GM10266 (cell line): ENCODE measurements around the gene RUNX2.

Experiments
- DNase-seq: peaks from one replicate; pipeline ENCODE4 v3.0.0; 2012; ENCODE audit errors: extremely low spot score
- TF ChIP-seq, protein P1 (sequence below): IDR thresholded peaks from 2 replicates; pipeline ENCODE4 v1.5.1; 2012; ENCODE audit warnings: mild to moderate bottlenecking, low read depth; ENCODE audit not compliant: control insufficient read depth, insufficient read depth; ENCODE audit errors: missing control alignments

The RUNX2 gene

DNA sequence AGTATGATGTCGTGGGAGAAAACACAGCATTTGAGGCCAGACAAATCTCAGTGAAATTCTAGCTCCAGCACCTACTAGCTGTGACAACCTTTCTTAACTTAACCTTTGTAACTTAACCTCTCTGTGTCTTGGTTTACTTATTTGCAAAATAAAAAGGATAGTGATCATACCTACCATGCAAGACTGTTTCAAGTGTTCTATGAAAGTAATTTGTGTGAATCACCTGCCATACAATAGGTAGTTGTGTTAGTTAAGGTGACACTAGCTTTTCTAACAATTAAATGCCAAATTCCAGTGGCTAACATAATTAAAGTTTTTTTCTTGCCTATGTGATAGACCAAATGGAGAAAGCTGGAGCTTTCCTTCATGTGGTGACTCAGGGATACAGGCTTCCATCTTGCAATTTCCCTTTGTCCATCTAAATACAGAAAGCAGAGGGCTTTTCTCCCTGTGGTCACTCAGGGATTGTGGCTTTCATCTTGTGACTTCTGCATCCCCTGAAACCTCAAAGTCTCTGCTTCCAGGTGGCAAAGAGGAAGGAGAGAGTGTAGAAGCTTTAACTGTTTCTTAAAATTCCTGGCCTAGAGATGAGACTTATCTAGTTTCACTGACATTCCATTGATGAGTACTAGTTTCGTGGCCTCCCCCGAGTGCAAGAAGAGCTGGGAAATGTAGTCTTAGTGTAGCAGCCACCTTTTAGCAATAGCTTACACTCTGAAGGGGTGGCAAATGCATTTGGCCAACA, 376.1 kb downstream of the RUNX2 start:
- DNase-seq, result no peak
- TF ChIP-seq, protein P1, sequence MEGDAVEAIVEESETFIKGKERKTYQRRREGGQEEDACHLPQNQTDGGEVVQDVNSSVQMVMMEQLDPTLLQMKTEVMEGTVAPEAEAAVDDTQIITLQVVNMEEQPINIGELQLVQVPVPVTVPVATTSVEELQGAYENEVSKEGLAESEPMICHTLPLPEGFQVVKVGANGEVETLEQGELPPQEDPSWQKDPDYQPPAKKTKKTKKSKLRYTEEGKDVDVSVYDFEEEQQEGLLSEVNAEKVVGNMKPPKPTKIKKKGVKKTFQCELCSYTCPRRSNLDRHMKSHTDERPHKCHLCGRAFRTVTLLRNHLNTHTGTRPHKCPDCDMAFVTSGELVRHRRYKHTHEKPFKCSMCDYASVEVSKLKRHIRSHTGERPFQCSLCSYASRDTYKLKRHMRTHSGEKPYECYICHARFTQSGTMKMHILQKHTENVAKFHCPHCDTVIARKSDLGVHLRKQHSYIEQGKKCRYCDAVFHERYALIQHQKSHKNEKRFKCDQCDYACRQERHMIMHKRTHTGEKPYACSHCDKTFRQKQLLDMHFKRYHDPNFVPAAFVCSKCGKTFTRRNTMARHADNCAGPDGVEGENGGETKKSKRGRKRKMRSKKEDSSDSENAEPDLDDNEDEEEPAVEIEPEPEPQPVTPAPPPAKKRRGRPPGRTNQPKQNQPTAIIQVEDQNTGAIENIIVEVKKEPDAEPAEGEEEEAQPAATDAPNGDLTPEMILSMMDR, result no peak

DNA sequence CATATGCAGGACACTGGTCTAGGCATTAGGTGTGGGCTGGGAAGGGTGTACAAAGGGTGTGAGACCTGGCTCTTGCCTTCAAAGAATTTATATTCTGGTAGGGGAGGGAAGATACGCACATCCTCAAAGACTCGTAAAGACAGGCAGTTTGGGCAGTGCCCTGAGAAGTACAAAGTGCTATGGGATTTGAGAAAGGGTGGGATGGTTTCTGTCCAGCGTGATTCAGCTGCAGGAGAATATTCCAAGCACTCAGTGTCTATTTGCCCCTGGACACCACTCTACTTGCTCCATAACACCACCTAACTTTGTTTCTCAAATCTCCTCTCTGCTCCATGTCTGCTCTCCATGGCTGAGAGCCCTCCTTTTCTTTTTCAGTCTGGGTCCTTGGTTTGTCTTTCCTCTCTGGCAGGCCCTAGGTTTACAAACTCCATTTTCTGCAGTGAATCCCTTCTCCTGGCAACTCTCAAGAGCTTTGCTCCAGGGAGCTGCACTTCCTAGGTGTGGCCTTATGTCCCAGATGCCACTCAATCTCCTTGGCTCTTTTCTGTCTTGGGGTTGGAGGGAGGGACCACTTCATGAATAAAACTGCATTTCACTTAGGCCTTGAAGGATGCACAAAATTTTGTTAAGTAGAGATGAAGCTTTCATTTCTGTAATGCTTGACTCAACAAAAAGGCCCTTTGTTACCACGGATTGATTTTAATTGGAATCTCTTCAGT, 377.2 kb downstream of the RUNX2 start:
- TF ChIP-seq, protein P1, result no peak
- no peak for DNase-seq

DNA sequence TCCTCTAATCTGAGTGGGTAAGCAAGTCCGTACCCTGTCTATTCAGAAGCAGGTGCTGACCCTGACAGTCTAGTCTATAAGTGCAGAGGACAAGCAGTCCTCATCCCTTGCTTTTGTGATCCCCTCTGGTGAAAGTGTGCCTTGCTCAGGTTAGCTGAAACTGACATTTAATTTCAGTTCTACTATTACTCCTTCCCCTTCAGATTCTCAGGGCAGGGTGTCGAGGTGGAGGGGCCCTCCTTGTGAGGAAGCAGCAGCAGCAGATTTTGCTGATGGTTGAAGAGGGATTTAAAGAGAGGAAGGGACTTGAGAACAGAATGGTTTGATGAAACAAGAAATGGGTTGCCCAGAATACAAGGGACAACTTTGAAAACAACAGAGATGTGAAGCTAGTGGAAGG, 378.2 kb downstream of the RUNX2 start:
- no peak for DNase-seq
- TF ChIP-seq, protein P1, result no peak

DNA sequence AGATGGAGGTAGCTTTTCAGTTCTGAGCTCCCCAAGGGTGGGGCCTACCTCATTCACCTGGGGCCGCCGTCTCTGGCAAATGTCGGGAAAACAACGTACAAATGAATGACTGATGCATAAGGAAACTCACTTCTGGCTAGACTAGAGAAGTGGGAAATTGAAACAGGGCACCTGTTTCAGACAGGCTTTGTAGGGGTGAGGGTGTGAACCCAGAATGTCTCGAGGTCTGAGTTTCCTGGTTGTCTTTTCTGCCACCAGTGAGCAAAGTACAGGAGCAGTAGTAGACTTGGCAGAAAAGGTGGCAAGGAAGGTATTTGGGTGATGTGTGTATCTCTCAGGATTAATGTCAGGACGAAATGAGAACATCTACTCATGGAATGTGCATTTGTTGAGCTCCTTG, 379.0 kb downstream of the RUNX2 start:
- TF ChIP-seq, protein P1, result no peak
- no peak for DNase-seq

DNA sequence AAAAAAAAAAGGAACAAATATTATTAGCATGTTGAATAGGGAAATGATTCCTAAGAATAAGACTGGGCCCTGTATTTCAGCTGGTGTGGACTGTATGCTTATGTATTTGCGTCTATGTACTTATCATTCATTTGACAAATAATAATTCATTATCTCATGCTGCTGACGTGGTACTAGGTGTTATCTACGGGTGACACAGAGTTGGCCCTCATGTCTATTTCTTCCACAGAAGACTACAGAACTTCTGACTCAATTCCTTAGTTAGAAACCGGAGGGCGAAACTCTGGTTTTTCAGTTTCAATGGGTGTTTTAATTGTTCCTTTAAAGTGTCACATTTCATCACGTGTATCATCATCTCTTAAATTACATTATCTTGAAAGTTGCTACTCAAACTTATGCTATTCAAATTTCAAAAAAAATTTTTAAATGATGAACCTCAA, 381.7 kb downstream of the RUNX2 start:
- TF ChIP-seq, protein P1, result no peak
- peak; percentile 47 for DNase-seq

- TF ChIP-seq, protein P1, result no peak
- DNase-seq, result peak; percentile 54
These were observed 382.2 kb downstream of the RUNX2 start for GRCh38 chr6:45710304-45710821.

GRCh38 chr6:45712076-45712475, 383.9 kb downstream of the RUNX2 start:
- DNase-seq, result no peak
- TF ChIP-seq, protein P1, result no peak
